Activated naive CD4-positive, alpha-beta T cell treated with Interleukin-2 at 50 U/mL for 16 hours (primary cell): ENCODE measurements around the gene TARS1.
"Not testable (repeated sequence)": the region's sequence is repeated elsewhere in the genome, so short reads cannot be mapped to it uniquely, and the experiment has no call there.

Experiments used
- DNase-seq: peaks from one replicate; pipeline ENCODE4 v3.0.0-alpha.2; 2020

The TARS1 gene

GRCh38 chr5:33489481-33490067 lies 48.8 kb downstream of the TARS1 start:
- no peak for DNase-seq

GRCh38 chr5:33490071-33490665 lies 49.4 kb downstream of the TARS1 start:
- no peak for DNase-seq

GRCh38 chr5:33491941-33492340 lies 51.2 kb downstream of the TARS1 start:
- DNase-seq: no peak

GRCh38 chr5:33494466-33494865 lies 53.7 kb downstream of the TARS1 start:
- DNase-seq: no peak

GRCh38 chr5:33501260-33501659 lies 60.5 kb downstream of the TARS1 start:
- DNase-seq: no peak

- DNase-seq: no peak
Observed at GRCh38 chr5:33501899-33502298, 61.1 kb downstream of the TARS1 start.

GRCh38 chr5:33504570-33504969 lies 63.8 kb downstream of the TARS1 start:
- no peak for DNase-seq

- DNase-seq: no peak
Observed at GRCh38 chr5:33507426-33507825, 66.7 kb downstream of the TARS1 start.

- DNase-seq: no peak
Observed at GRCh38 chr5:33509036-33509435, 68.3 kb downstream of the TARS1 start.

GRCh38 chr5:33513462-33514185 lies 72.9 kb downstream of the TARS1 start:
- no peak for DNase-seq

- DNase-seq: not testable (repeated sequence)
Observed at GRCh38 chr5:33515366-33515765, 74.6 kb downstream of the TARS1 start.

- DNase-seq: no peak
Observed at GRCh38 chr5:33516421-33516820, 75.7 kb downstream of the TARS1 start.
